Tibial artery (tissue), 4 donors: ENCODE data around the gene ITGB1BP1.

Experiments
- DNase-seq, 2 donors: peaks; one replicate each; pipeline ENCODE4 v3.0.0-alpha.2; 2019
- H3K27ac ChIP-seq, 2 donors: fragments of 200-600 bp; sonication (generic) in 1 of 2; 1 replicate in 1 of 2; 2 replicates in 1 of 2; pipeline ENCODE4 v1.5.1; 2018 to 2019; ENCODE audit warnings: mild to moderate bottlenecking in 1 of 2
- H3K27me3 ChIP-seq, 2 donors: fragments of 200-600 bp; sonication (generic) in 1 of 2; one replicate each; pipeline versions ENCODE4 v1.5.1 to v1.6.0; 2016 to 2019
- H3K36me3 ChIP-seq, 3 donors: fragments of 200-600 bp; sonication (generic) in 2 of 3; one replicate each; pipeline ENCODE4 v1.5.1; 2016 to 2019; ENCODE audit warnings: mild to moderate bottlenecking in 2 of 3
- H3K4me1 ChIP-seq, 4 donors: fragments of 200-600 bp; sonication (generic) in 2 of 4; 1 replicate in 3 of 4; 2 replicates in 1 of 4; pipeline ENCODE4 v1.5.1; 2016 to 2019
- H3K4me3 ChIP-seq, 2 donors: fragments of 200-600 bp; sonication (generic) in 1 of 2; 1 replicate in 1 of 2; 2 replicates in 1 of 2; pipeline ENCODE4 v1.5.1; 2018 to 2019; ENCODE audit warnings: mild to moderate bottlenecking in 2 of 2
- H3K9me3 ChIP-seq, 3 donors: fragments of 200-600 bp; sonication (generic) in 1 of 3; one replicate each; pipeline ENCODE4 v1.5.1; 2016 to 2019
- CTCF ChIP-seq, 2 experiments: fragments of 200-600 bp in 1 of 2; fragments of 450-650 bp in 1 of 2; IDR thresholded peaks; one replicate each; pipeline ENCODE4 v1.5.1; 2017 to 2019; ENCODE audit warnings: antibody characterized with exemption in 2 of 2, mild to moderate bottlenecking in 1 of 2, moderate library complexity in 1 of 2
- intact Hi-C: fragments of 100-400 bp; cut with DNase I; formaldehyde crosslinking; loops from one replicate; pipeline ENCODE4 v1.15.0; 2023; ENCODE audit warnings: low total_unique reads

The ITGB1BP1 gene

GRCh38 chr2:9440058-9440727, 16.9 kb upstream of the ITGB1BP1 start:
- Histone ChIP-seq H3K27ac (no peak overlapping the region), H3K4me1 (no peaks in the 10 kb centered on the region), H3K36me3 (peaks cover 48 to 96% (median 80%) of the 10 kb centered on the region in 3 donors), H3K4me3 (no peak overlapping the region), H3K27me3 (no peaks in the 10 kb centered on the region), H3K9me3 (no peaks in the 10 kb centered on the region)
- intact Hi-C loops: no loop called here
- TF ChIP-seq CTCF (IDR thresholded peaks at IDR 0.05): no peak
- no peak for DNase-seq

- DNase-seq: no peak
- H3K36me3 ChIP-seq: peaks cover 48 to 95% (median 73%) of the 10 kb centered on the region in 3 donors
- no peak overlapping the region for H3K4me3 ChIP-seq
- H3K27me3 ChIP-seq: no peaks in the 10 kb centered on the region
- no peaks in the 10 kb centered on the region for H3K9me3 ChIP-seq
- TF ChIP-seq CTCF (IDR thresholded peaks at IDR 0.05): no peak
- H3K27ac ChIP-seq: no peak overlapping the region
- intact Hi-C loops: no loop called here
- H3K4me1 ChIP-seq: no peaks in the 10 kb centered on the region
Measured at GRCh38 chr2:9439536-9439935, 16.2 kb upstream of the ITGB1BP1 start.

- intact Hi-C loops: no loop called here
- H3K27me3 ChIP-seq: no peaks in the 10 kb centered on the region
- DNase-seq: no peak
- no peaks in the 10 kb centered on the region for H3K9me3 ChIP-seq
- TF ChIP-seq CTCF (IDR thresholded peaks at IDR 0.05): no peak
- no peak overlapping the region for H3K27ac ChIP-seq
- peaks cover 55 to 97% (median 65%) of the 10 kb centered on the region in 3 donors for H3K36me3 ChIP-seq
- H3K4me3 ChIP-seq: no peak overlapping the region
- H3K4me1 ChIP-seq: no peaks in the 10 kb centered on the region
Measured at GRCh38 chr2:9434489-9434888, 11.2 kb upstream of the ITGB1BP1 start.

- Histone ChIP-seq H3K4me3 (no peak overlapping the region), H3K9me3 (no peaks in the 10 kb centered on the region), H3K27me3 (no peaks in the 10 kb centered on the region), H3K27ac (no peak overlapping the region), H3K4me1 (no peaks in the 10 kb centered on the region), H3K36me3 (peaks cover 36 to 68% (median 39%) of the 10 kb centered on the region in 3 donors)
- DNase-seq: no peak
- intact Hi-C loops: no loop called here
- no peak for TF ChIP-seq CTCF (IDR thresholded peaks at IDR 0.05)
Measured at GRCh38 chr2:9430316-9431293, 7.3 kb upstream of the ITGB1BP1 start.

- H3K4me1 ChIP-seq: peaks cover 0 to 14% (median 10%) of the 10 kb centered on the region in 4 donors
- no peak for DNase-seq
- intact Hi-C loops: loop anchor here (10.0 kb wide), 1 partner anchor 206 kb away; the partner anchor contains the start of gene YWHAQ
- peaks cover 35 to 54% (median 36%) of the 10 kb centered on the region in 3 donors for H3K36me3 ChIP-seq
- no peaks in the 10 kb centered on the region for H3K9me3 ChIP-seq
- no peaks in the 10 kb centered on the region for H3K27me3 ChIP-seq
- H3K27ac ChIP-seq: no peak overlapping the region
- no peak overlapping the region for H3K4me3 ChIP-seq
- no peak for TF ChIP-seq CTCF (IDR thresholded peaks at IDR 0.05)
Measured at GRCh38 chr2:9428965-9429577, 5.7 kb upstream of the ITGB1BP1 start.
